ENCODE results near the gene TRIM65. TPM values are rescaled to one million over a fixed set of nuclear protein-coding genes. Genes with fewer than 3 reads are reported as not detected.

TRIM65 gene
- total and polyA plus RNA-seq, 2 of the 4 experiments (the other 2 are of a cell fraction) = 7.9 to 10.6 TPM

DNA sequence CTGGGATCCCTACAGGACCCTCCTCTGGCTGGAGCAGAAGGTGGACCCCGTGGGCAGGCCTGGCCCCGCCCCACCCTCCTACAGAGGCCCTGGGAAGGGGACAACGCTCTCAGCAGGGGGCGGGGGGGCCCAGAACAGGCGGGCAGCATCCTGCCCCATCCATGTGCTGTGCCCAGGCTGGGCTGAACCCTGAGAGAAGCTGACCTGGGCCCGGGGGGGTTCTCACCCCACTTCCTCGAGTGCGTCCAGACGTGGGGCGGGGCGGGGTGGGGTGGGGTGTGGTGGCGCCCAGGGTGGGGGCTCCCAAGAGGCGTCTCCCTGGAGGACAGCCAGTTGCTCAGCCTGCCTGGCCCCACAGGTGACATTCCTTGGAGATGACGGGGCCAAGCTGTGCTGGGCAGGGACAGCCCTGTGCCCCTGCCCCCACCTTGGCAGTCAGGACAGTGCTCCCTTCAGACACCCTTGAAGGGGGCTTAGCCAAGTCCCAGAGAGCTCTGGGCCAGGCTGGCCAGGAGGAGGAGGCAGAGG is 52.2 kb downstream of the TRIM65 start:
- H4K5ac ChIP-seq (ENCODE audit: low read depth, low read length) = no peak overlapping the region
- peak overlapping the region; percentile 85 for H3K4ac ChIP-seq (ENCODE audit: low read depth, low read length)
- H3K9me3 ChIP-seq (ENCODE audit: control insufficient read depth, insufficient read depth, low read length) = no peaks in the 10 kb centered on the region
- DNase-seq (no peak), ATAC-seq (ENCODE audit: low read depth) (peak; percentile 47)
- ChIA-PET CTCF (no interaction called here), POLR2A (ENCODE audit: unreplicated experiment) (no interaction called here)
- dilution Hi-C loops (cut with HindIII; ENCODE audit: low sequenced_read_pairs, unreplicated experiment) = no loop called here
- H3K9ac ChIP-seq (ENCODE audit: low read depth, low read length) = no peak overlapping the region
- BruUV-seq (replicated peaks) = no TSS peak
- H2AK5ac ChIP-seq (ENCODE audit: low read depth, low read length) = peak overlapping the region; percentile 86
- H3K36me3 ChIP-seq (ENCODE audit: control insufficient read depth, insufficient read depth, low read length) = peaks cover 36% of the 10 kb centered on the region
- TF ChIP-seq BHLHE40 (IDR thresholded peaks at IDR 0.05; ENCODE audit: low read depth, low read length) = no peak
- TF ChIP-seq, protein P1, sequence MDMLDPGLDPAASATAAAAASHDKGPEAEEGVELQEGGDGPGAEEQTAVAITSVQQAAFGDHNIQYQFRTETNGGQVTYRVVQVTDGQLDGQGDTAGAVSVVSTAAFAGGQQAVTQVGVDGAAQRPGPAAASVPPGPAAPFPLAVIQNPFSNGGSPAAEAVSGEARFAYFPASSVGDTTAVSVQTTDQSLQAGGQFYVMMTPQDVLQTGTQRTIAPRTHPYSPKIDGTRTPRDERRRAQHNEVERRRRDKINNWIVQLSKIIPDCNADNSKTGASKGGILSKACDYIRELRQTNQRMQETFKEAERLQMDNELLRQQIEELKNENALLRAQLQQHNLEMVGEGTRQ (IDR thresholded peaks at IDR 0.05; ENCODE audit: low read depth, low read length) = no peak
- TF ChIP-seq RAD21 (IDR thresholded peaks at IDR 0.05; ENCODE audit: low read length) = no peak
- no peak for TF ChIP-seq SMC3 (IDR thresholded peaks at IDR 0.05; ENCODE audit: low read depth, low read length)
- peak overlapping the region; percentile 66 for H4K91ac ChIP-seq (ENCODE audit: insufficient read depth, low read depth, low read length)
- H3K23ac ChIP-seq (ENCODE audit: low read depth, low read length) = no peak overlapping the region; the same call in 1 of the 2 replicates
- 0 out of 2 replicates have a peak, but pooled peaks cover 4% of the 10 kb centered on the region for H3K9me1 ChIP-seq (ENCODE audit: insufficient read depth, low read length)
- H2BK120ac ChIP-seq (ENCODE audit: low read depth, low read length) = peak overlapping the region; percentile 88
- H3K79me1 ChIP-seq (ENCODE audit: low read depth in 1 of 2, low read length in 2 of 2) = 0 out of 4 replicates have a peak, but pooled peaks cover 0 to 2% of the 10 kb centered on the region in 2 experiments
- no peak overlapping the region for H3K4me2 ChIP-seq (ENCODE audit: low read depth, low read length)
- no peaks in the 10 kb centered on the region for H3K27me3 ChIP-seq (ENCODE audit: control insufficient read depth, insufficient read depth, low read length)
- H2BK20ac ChIP-seq (ENCODE audit: low read depth, low read length) = no peak overlapping the region; the same call in 1 of the 2 replicates
- in situ Hi-C loops (cut with MboI; ENCODE audit: low sequenced_read_pairs) = no loop called here
- WGBS, 2 experiments (ENCODE audit: extremely low coverage in 2 of 2, insufficient read length in 1 of 2) = 75% methylated on average over 2 of the region's 14 CpGs; no CpG with 5 or more reads in 1 of the 2 experiments
- peak overlapping the region; percentile 26 for H3K27ac ChIP-seq (ENCODE audit: insufficient read depth, low read length)
- H4K20me1 ChIP-seq (ENCODE audit: insufficient read depth, low read length) = peaks cover 7% of the 10 kb centered on the region
- H2AFZ ChIP-seq (replicated peaks; ENCODE audit: low read length, poor library complexity) = peak overlapping the region; percentile 88
- peak overlapping the region; percentile 98 for H2AK9ac ChIP-seq (replicated peaks; ENCODE audit: low read depth, low read length, poor library complexity)
- intact Hi-C loops (cut with micrococcal nuclease) = no loop called here
- H3K4me1 ChIP-seq (ENCODE audit: control insufficient read depth, insufficient read depth, low read length) = peaks cover 6% of the 10 kb centered on the region
- H3K14ac ChIP-seq (replicated peaks; ENCODE audit: low read depth, low read length) = peak overlapping the region; percentile 63
- H4K8ac ChIP-seq (ENCODE audit: low read depth in 2 of 2, low read length in 2 of 2) = peak overlapping the region; percentile 4 to 83; a peak in 3 of 4 replicates
- H3K56ac ChIP-seq (ENCODE audit: extremely low read depth, insufficient read depth, low read length) = no peak overlapping the region
- H2BK15ac ChIP-seq (ENCODE audit: low read depth, low read length) = no peak overlapping the region; the same call in 2 of the 3 replicates
- peak overlapping the region; percentile 82 for H2BK5ac ChIP-seq (ENCODE audit: low read depth, low read length, poor library complexity, severe bottlenecking)
- H3K18ac ChIP-seq (ENCODE audit: low read depth, low read length) = no peak overlapping the region
- H3K4me3 ChIP-seq (ENCODE audit: insufficient read depth, low read depth, low read length) = no peak overlapping the region

Data from IMR-90 (cell line).